C4-2B (cell line): ENCODE measurements around the gene CCDC177.

Experiments
- H3K27ac ChIP-seq: fragments of 450-650 bp; 2 replicates; pipeline ENCODE4 v1.5.1; 2017
- ZFX ChIP-seq: fragments of 450-650 bp; IDR thresholded peaks from 2 replicates; pipeline ENCODE4 v1.6.1; 2017
- TF ChIP-seq, protein P1 (sequence below): fragments of 450-650 bp; conservative IDR thresholded peaks from 2 replicates; pipeline ENCODE4 v1.5.1; 2017; ENCODE audit warnings: mild to moderate bottlenecking

Gene CCDC177

DNA sequence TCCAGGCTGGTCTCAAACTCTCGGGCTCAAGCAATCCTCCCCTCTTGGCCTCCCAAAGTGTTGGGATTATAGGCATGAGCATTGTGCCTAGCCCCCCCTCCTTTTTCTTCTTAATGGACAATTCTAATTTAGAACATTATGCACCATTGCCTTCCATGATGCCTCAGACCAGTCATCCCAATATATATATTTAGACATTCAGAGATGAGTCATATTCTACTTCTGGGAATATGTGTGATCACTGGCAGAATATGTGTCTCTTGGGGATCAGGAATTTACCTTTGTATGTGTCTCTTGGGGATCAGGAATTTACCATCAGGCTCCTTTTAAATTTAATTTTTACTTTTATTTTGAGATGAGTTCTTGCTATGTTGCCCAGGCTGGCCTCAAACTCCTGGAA lies 7.5 kb upstream of the CCDC177 start:
- H3K27ac ChIP-seq, result no peak overlapping the region
- TF ChIP-seq ZFX, result no peak
- TF ChIP-seq, protein P1, sequence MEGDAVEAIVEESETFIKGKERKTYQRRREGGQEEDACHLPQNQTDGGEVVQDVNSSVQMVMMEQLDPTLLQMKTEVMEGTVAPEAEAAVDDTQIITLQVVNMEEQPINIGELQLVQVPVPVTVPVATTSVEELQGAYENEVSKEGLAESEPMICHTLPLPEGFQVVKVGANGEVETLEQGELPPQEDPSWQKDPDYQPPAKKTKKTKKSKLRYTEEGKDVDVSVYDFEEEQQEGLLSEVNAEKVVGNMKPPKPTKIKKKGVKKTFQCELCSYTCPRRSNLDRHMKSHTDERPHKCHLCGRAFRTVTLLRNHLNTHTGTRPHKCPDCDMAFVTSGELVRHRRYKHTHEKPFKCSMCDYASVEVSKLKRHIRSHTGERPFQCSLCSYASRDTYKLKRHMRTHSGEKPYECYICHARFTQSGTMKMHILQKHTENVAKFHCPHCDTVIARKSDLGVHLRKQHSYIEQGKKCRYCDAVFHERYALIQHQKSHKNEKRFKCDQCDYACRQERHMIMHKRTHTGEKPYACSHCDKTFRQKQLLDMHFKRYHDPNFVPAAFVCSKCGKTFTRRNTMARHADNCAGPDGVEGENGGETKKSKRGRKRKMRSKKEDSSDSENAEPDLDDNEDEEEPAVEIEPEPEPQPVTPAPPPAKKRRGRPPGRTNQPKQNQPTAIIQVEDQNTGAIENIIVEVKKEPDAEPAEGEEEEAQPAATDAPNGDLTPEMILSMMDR, result no peak

DNA sequence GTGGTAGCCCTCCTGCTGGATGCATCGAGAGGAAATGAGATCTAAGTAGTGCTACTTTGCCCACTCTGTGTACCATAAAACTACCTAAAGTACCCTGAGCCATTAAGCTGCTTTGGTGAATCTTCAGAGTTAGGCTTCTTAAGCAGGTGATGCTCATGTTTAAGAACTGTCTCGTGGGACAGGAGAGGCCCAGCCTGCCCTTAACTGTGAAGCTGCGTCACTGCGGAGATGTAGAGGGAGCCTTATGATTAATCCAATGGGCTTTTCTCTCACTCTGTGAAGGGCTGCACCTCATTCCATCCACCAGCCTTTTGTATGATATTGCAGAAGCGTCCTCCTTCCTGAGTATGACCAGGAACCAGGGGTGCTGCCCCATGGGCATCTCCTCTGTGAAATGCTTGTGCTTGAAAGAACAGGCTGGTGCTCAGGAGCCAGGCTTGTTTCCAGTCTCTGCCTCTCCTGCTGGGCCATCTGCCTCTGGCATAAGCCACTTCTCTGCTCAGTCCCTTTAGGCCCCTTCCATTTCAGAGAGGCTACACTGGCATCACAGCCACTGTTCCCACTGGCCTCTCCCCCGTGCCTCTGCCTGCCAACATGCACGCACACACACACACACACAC lies 6.8 kb upstream of the CCDC177 start:
- H3K27ac ChIP-seq, result no peak overlapping the region
- TF ChIP-seq, protein P1, result no peak
- no peak for TF ChIP-seq ZFX

DNA sequence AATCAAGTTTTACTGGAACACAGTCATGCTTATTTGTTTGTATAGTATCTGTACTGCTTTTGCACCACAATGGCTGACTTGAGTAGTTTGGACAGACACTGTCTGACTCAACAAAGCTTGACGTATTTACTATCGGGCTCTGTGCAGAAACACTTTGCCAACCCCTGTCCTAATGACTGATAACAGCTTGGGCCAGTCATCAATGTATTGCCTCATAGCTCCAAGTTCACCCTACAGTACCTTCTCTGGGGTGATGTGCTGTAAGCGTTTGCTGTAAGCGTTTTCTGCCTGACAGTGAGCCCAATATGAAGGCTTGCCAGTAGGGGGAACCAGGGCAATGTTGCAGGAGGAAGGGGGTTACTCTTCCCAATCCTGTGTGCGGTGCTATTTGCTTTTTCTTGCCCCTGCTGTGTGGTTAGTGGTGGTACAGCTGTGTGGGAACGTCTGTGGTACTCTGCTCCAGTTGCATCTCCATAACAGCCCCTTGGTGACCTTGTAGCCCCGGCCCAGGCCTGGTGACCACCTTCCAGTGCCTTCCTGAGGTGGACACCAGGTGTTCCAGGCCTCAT lies 5.4 kb upstream of the CCDC177 start:
- TF ChIP-seq, protein P1, result peak; percentile 53
- no peak for TF ChIP-seq ZFX
- no peak overlapping the region for H3K27ac ChIP-seq

DNA sequence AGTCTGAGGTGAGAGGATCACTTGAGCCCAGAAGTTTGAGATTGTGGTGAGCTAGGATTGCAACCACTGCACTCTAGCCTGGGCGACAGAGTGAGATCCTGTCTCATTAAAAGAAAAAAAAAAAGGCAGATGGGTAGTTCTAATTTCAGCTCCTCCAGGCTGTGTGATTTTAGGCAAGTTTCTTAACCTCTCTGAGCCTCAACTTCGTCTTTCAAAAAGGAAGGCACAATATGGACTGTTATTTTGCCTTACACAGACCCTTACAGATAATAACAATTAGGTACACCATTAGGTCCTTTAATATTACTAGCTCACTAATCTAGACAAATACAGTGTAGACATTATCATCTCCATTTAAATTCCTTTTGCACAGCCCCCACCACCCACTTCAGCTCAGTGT lies 4.8 kb upstream of the CCDC177 start:
- no peak overlapping the region for H3K27ac ChIP-seq
- no peak for TF ChIP-seq ZFX
- TF ChIP-seq, protein P1, result no peak

DNA sequence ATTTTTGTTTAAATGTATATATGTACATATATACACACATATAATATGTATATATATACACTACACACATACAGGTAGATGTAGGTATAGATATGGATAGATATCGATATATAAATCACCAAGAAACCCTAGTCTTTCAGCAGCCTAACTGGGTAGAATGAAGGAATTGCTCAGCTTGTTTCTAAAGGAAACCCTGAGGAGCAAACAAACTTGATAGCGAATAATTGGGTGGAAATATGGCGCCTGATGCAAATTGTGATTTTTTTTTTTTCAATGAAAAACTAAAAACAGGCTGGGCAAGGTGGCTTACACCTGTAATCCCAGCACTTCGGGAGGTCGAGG lies 254 bp upstream of the CCDC177 start:
- TF ChIP-seq, protein P1, result peak; percentile 21
- TF ChIP-seq ZFX, result no peak
- no peak overlapping the region for H3K27ac ChIP-seq

DNA sequence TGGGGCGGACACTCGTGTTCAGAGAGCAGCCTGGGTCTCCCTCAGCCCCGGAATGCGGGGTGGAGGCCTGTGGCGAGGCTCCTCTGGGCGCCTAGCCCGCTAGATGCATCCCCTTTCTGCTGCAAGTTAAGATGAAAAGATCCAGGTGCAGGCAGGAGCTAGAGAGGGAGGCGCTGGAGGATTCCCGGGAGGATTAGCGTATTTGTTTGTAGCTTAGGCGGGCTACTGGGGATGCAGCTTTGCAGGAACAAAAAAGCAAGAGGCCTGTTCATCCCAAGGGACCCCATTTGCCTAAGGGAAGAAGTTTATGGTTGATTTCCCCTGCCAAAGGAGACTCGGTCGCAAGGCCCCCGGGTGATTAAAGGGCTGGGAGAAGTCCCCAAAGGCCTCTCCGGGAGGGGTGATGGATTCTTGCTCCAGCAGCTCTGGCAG lies 824 bp downstream of the CCDC177 start:
- no peak overlapping the region for H3K27ac ChIP-seq
- TF ChIP-seq ZFX, result no peak
- TF ChIP-seq, protein P1, result no peak

DNA sequence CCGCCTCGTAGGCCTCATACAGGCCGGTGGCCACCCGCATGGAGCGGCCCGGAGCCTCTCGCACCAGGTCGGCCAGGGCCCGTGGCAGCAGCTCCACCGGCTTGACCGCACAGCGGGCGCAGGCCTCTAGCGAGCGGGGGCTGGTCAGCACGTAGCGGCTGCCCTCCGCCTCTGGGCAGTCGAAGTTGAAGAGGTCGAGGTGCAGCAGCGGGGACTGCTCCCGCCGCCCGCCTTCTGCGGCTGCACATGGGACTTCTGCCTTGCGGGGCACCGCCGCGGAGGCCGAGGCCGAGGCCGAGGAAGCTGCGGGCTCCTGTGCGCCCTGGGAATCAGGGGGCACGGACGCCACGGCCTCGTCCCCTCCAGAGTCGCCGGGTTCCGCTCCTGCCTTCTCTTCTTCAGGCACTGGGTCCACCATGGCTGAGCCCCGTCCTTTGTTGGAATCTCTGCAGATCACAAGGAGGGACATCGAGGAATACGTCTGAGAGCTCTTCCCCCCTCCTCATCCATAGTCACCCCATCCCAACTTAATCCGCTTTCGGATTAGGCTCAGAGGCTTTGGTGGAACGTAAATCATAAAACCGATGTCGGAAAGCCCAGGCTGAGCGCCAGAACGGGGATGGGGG lies 1.4 kb downstream of the CCDC177 start:
- no peak for TF ChIP-seq ZFX
- TF ChIP-seq, protein P1, result no peak

More for the DNA sequence above, 1.4 kb downstream of the CCDC177 start:
- H3K27ac ChIP-seq, result no peak overlapping the region
